ENCODE data around the gene C2.

The C2 gene

GRCh38 chr6:31887173-31888007, 40.1 kb upstream of the C2 start:
- no peak for DNase-seq (ENCODE audit: low read depth, low spot score)
- CTCF ChIA-PET, result interaction anchor here (1.1 to 4.8 kb wide), 9 partner anchors 9 to 207 kb away, joined by 3 to 44 read pairs (median 9); partner anchors contain the start of genes EHMT2, LSM2 and LY6G5C
- POLR2A ChIA-PET, result no interaction called here
- no peak overlapping the region for H3K4me3 ChIP-seq (ENCODE audit: low read depth, low read length)
- TF ChIP-seq CTCF (IDR thresholded peaks at IDR 0.05; ENCODE audit: insufficient read depth, low read length, missing control alignments), result no peak

- TF ChIP-seq CTCF (IDR thresholded peaks at IDR 0.05; ENCODE audit: insufficient read depth, low read length, missing control alignments), result peak; percentile 83
- CTCF ChIA-PET, result interaction anchor here (0.8 to 4.8 kb wide), 17 partner anchors 8 to 225 kb away, joined by 3 to 44 read pairs (median 7); partner anchors contain the start of genes EHMT2, LSM2 and LY6G5C
- POLR2A ChIA-PET, result no interaction called here
- H3K4me3 ChIP-seq (ENCODE audit: low read depth, low read length), result no peak overlapping the region
- DNase-seq (ENCODE audit: low read depth, low spot score), result no peak
These were observed 39.0 kb upstream of the C2 start for GRCh38 chr6:31888276-31889258.

GRCh38 chr6:31889331-31889972, 38.1 kb upstream of the C2 start:
- DNase-seq (ENCODE audit: low read depth, low spot score), result no peak
- no peak overlapping the region for H3K4me3 ChIP-seq (ENCODE audit: low read depth, low read length)
- TF ChIP-seq CTCF (IDR thresholded peaks at IDR 0.05; ENCODE audit: insufficient read depth, low read length, missing control alignments), result no peak
- ChIA-PET CTCF (interaction anchor here (0.6 to 4.8 kb wide), 17 partner anchors 8 to 211 kb away, joined by 3 to 44 read pairs (median 5); partner anchors contain the start of genes EHMT2 and LY6G5C), POLR2A (no interaction called here)

GRCh38 chr6:31892821-31893220, 34.7 kb upstream of the C2 start:
- DNase-seq (ENCODE audit: low read depth, low spot score), result no peak
- no peak for TF ChIP-seq CTCF (IDR thresholded peaks at IDR 0.05; ENCODE audit: insufficient read depth, low read length, missing control alignments)
- POLR2A ChIA-PET, result no interaction called here
- no peak overlapping the region for H3K4me3 ChIP-seq (ENCODE audit: low read depth, low read length)
- CTCF ChIA-PET, result interaction anchor here (0.9 kb wide), 1 partner anchor 60 kb away, joined by 4 read pairs; no protein-coding TSS in a partner anchor

- POLR2A ChIA-PET, result interaction anchor here (1.4 kb wide), 2 partner anchors 33 to 232 kb away, joined by 3 to 8 read pairs; partner anchors contain the start of genes GPANK1 and NEU1
- no peak for DNase-seq (ENCODE audit: low read depth, low spot score)
- peak overlapping the region; percentile 97 for H3K4me3 ChIP-seq (ENCODE audit: low read depth, low read length)
- CTCF ChIA-PET, result interaction anchor here (1.0 to 1.5 kb wide), 3 partner anchors 9 to 56 kb away, joined by 3 to 9 read pairs (median 8); no protein-coding TSS in a partner anchor
- TF ChIP-seq CTCF (IDR thresholded peaks at IDR 0.05; ENCODE audit: insufficient read depth, low read length, missing control alignments), result no peak
These were observed 31.0 kb upstream of the C2 start for GRCh38 chr6:31896493-31896855.
